ENCODE measurements around the gene SPCS1.

SPCS1 gene

DNA sequence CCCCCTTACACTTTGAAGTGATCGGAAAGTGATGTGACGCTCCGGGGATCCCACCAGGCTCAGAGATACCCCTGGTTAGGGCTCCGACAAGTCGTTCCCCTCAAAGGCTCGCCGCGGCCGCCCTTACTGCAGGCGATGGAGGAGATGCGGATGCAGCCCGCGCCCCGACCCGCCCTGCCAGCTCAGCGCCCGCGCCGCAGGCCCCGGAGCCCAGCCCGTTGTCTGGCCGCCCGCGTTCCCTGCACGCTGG is 543 bp upstream of the SPCS1 start:
- TF ChIP-seq, protein P1, sequence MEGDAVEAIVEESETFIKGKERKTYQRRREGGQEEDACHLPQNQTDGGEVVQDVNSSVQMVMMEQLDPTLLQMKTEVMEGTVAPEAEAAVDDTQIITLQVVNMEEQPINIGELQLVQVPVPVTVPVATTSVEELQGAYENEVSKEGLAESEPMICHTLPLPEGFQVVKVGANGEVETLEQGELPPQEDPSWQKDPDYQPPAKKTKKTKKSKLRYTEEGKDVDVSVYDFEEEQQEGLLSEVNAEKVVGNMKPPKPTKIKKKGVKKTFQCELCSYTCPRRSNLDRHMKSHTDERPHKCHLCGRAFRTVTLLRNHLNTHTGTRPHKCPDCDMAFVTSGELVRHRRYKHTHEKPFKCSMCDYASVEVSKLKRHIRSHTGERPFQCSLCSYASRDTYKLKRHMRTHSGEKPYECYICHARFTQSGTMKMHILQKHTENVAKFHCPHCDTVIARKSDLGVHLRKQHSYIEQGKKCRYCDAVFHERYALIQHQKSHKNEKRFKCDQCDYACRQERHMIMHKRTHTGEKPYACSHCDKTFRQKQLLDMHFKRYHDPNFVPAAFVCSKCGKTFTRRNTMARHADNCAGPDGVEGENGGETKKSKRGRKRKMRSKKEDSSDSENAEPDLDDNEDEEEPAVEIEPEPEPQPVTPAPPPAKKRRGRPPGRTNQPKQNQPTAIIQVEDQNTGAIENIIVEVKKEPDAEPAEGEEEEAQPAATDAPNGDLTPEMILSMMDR (IDR thresholded peaks at IDR 0.05; ENCODE audit: insufficient read depth, missing control alignments): no peak
- no peak for FAIRE-seq
- no peak for DNase-seq (ENCODE audit: insufficient read length, low spot score)

DNA sequence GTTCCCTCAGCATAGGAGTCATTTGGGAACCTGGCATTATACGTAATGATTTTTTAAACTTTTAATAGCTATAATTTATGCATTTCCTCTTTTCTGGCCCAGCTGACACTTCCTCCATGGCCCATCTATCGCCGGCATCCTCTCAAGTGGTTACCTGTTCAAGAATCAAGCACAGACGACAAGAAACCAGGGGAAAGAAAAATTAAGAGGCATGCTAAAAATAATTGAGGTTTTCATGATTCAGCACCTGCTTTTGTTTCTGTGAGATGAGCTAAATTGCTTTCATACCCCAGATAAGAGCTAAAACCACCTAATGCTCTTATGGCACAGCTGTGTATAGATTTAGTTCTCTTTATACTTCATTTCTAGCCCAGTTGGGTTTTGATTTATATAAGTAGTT is 1.7 kb downstream of the SPCS1 start:
- no peak for DNase-seq (ENCODE audit: insufficient read length, low spot score)
- TF ChIP-seq, protein P1 (IDR thresholded peaks at IDR 0.05; ENCODE audit: insufficient read depth, missing control alignments): no peak
- peak; percentile 6 for FAIRE-seq

DNA sequence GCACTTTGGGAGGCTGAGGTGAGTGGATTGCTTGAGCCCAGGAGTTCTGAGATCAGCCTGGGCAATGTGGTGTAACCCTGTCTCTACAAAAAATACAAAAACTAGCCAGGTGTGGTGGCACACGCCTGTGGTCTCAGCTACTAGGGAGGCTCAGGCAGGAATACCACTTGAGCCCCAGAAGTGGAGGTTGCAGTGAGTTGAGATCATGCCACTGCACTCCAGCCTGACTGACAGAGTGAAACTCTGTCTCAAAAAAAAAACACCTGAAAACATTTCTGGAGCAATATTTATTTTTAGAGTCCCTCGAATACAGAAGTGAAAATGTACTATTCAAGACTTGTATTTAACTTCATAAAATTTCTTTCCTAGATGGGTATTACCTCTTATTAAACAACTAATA is 4.6 kb downstream of the SPCS1 start:
- TF ChIP-seq, protein P1 (IDR thresholded peaks at IDR 0.05; ENCODE audit: insufficient read depth, missing control alignments): no peak
- FAIRE-seq: no peak
- no peak for DNase-seq (ENCODE audit: insufficient read length, low spot score)

DNA sequence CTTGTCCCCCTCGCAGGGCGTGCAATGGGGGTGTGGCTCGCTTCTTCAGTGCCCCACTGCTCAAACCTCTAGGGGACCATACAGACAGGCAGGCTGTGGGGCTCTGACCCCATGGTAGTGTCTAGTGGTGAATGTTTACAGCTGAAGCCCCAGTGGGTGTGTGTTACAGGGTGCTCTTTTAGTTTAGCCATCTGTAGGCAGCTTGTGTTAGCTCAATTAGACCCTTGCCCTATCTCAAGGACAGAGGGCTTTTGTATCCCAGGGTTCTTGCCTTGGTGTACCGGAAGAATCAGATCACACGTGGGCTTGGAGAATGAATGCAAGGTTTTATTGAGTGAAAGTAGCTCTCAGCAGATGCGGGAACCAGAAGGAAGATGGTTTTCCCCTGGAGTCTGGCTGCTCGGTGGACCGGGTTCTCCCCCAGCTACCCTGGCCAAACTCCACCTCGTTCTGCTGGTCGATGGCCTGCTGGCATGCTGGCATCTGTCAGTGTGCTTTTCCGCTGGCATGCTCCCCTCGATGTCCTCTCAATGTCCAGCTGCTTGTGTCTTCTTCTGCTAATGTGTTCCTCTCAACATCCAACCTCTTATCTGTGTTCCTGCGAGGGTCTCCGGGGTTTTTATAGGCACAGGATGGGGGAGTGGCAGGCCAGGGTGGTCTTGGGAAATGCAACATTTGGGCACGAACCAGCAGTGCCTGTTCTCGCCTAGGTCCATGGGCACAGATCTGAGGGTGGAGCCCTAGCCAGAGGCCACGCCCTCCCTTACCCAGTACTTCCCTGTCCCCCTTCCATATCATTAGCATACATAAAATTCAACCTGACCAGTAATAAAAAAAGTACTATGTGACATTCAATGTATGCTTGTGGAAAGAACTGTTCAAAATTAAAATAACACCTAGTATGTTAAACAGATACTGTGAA is 6.6 kb downstream of the SPCS1 start:
- no peak for DNase-seq (ENCODE audit: insufficient read length, low spot score)
- TF ChIP-seq, protein P1 (IDR thresholded peaks at IDR 0.05; ENCODE audit: insufficient read depth, missing control alignments): no peak
- no peak for FAIRE-seq

DNA sequence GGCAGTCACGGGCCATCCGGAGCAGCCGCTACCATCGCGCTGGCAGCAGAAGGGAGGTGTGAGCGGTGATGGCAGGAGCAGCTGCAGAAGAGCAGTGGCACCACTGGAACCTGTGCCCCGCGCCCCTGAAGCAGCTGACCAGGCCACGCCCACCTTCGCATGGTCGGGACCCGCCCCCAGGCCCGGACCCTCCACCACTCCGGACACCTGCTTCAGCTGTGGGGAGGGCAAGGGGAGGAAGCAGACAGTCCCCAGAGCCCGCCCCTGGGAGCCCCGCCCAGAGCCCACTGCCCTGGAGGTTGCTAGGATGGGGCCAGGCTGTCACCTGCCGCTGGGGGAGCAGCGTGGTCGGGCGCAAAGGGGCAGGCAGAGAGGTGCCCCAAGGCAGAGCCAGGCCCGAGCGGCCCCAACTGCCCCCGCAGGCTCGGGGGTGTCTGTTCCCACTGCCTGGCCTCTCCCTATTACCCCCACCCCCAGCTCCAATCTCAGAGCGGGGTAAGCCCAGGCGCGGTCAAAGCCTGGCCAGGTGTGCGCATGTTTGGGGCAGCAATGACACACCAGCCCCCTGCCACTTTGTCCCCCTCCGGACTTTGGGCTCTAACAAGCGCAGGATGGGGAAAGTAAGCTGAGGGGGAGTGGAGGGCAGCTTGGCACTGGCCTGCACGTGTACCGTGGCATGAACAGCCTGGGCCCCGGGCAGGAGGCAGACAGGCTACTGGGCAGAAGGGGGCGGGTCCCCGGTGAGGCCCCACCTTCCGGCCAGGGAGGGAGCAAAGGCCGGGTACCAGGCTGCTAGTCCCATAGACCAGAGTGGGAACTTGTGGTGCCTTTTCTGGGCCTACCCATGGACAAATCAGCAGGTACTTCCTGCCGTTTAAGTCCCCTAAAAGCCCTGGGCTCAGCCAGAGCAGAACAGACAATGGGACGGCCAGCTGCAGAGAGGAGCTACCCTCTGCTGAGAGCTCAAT is 8.7 kb downstream of the SPCS1 start:
- DNase-seq (ENCODE audit: insufficient read length, low spot score): no peak
- TF ChIP-seq, protein P1 (IDR thresholded peaks at IDR 0.05; ENCODE audit: insufficient read depth, missing control alignments): no peak
- no peak for FAIRE-seq

DNA sequence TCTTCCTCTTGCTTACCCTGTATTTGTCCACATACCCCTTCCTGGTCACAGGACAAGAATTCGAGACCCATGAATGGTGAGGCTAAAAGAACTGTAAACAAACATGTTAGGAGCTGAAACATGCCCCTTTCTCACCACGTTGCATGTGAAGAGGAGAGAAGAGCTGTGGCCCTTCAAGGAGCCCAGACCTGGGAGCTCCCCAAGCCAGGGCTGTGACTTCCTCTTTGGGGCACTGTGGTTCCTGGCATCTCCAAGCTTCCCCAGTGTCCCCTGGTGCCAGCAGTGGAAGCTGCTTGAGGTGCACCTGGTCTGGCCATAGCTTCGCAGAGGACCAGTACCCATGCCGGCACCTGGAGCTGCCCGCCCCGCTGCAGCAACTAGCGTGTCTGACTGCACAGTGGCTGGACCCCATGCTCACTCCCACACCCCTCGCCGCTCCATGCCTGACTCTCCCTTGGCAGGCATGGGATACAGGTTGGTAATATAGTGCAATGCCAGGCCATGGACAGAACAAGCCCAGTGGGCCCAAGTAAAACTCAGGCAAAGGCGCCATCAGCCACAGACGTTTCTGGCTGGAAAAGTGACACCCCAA is 9.9 kb downstream of the SPCS1 start:
- TF ChIP-seq, protein P1 (IDR thresholded peaks at IDR 0.05; ENCODE audit: insufficient read depth, missing control alignments): no peak
- DNase-seq (ENCODE audit: insufficient read length, low spot score): no peak
- no peak for FAIRE-seq

All from D721Med (cell line).